ENCODE results near the gene DUSP18. TPM values are rescaled to one million over a fixed set of nuclear protein-coding genes. Genes with fewer than 3 reads are reported as not detected.

DUSP18 gene
- total RNA-seq, 1 donor from 2014 or later, result 21.2 TPM

Other genes with a start within 250 kb of the DUSP18 start
- gene MTFP1, start 242.1 kb downstream of the DUSP18 start, total RNA-seq, result 0.41 TPM
- gene SEC14L3, start 195.9 kb downstream of the DUSP18 start, total RNA-seq, result not detected
- gene SEC14L4, start 162.2 kb downstream of the DUSP18 start, total RNA-seq, result not detected
- gene SEC14L6, start 121.1 kb downstream of the DUSP18 start, total RNA-seq, result 0.82 TPM
- 1.2 TPM for gene GAL3ST1, start 93.2 kb downstream of the DUSP18 start, total RNA-seq
- 52.2 TPM for gene PES1, start 76.0 kb downstream of the DUSP18 start, total RNA-seq
- gene TCN2, start 60.7 kb downstream of the DUSP18 start, total RNA-seq, result 11.0 TPM
- 6.5 TPM for gene SLC35E4, start 32.1 kb downstream of the DUSP18 start, total RNA-seq
- 19.2 TPM for gene OSBP2, start 27.0 kb upstream of the DUSP18 start, total RNA-seq

Data from frontal cortex (tissue), 1 donor.